Activated CD4-positive, alpha-beta T cell treated with anti-CD3 and anti-CD28 coated beads for 48 hours (primary cell): ENCODE results near the gene CLDN22.

Experiments used
- DNase-seq: peaks from one replicate; pipeline ENCODE4 v3.0.0-alpha.2; 2020

CLDN22 gene

GRCh38 chr4:183318656-183319055, 1.4 kb downstream of the CLDN22 start:
- DNase-seq: no peak

GRCh38 chr4:183314806-183315205, 5.3 kb downstream of the CLDN22 start:
- no peak for DNase-seq

GRCh38 chr4:183314336-183314735, 5.7 kb downstream of the CLDN22 start:
- no peak for DNase-seq

- no peak for DNase-seq
Measured at GRCh38 chr4:183312841-183313240, 7.2 kb downstream of the CLDN22 start.

- no peak for DNase-seq
Measured at GRCh38 chr4:183306811-183307210, 13.3 kb downstream of the CLDN22 start.

GRCh38 chr4:183304538-183304937, 15.5 kb downstream of the CLDN22 start:
- no peak for DNase-seq

GRCh38 chr4:183304067-183304466, 16.0 kb downstream of the CLDN22 start:
- no peak for DNase-seq

- DNase-seq: no peak
Measured at GRCh38 chr4:183303301-183303700, 16.8 kb downstream of the CLDN22 start.

GRCh38 chr4:183300655-183301054, 19.4 kb downstream of the CLDN22 start:
- DNase-seq: no peak

GRCh38 chr4:183300070-183300469, 20.0 kb downstream of the CLDN22 start:
- DNase-seq: no peak

- no peak for DNase-seq
Measured at GRCh38 chr4:183299464-183299863, 20.6 kb downstream of the CLDN22 start.

- DNase-seq: no peak
Measured at GRCh38 chr4:183297675-183298074, 22.4 kb downstream of the CLDN22 start.

GRCh38 chr4:183295711-183296110, 24.4 kb downstream of the CLDN22 start:
- DNase-seq: no peak

GRCh38 chr4:183291070-183291469, 29.0 kb downstream of the CLDN22 start:
- no peak for DNase-seq

GRCh38 chr4:183289688-183290087, 30.4 kb downstream of the CLDN22 start:
- DNase-seq: peak; percentile 10

GRCh38 chr4:183288955-183289354, 31.1 kb downstream of the CLDN22 start:
- no peak for DNase-seq

- no peak for DNase-seq
Measured at GRCh38 chr4:183287677-183288076, 32.4 kb downstream of the CLDN22 start.

GRCh38 chr4:183287309-183287659, 32.8 kb downstream of the CLDN22 start:
- DNase-seq: no peak

- no peak for DNase-seq
Measured at GRCh38 chr4:183286590-183287308, 33.3 kb downstream of the CLDN22 start.

- no peak for DNase-seq
Measured at GRCh38 chr4:183285886-183286285, 34.2 kb downstream of the CLDN22 start.

GRCh38 chr4:183284965-183285364, 35.1 kb downstream of the CLDN22 start:
- no peak for DNase-seq

GRCh38 chr4:183284258-183284785, 35.8 kb downstream of the CLDN22 start:
- DNase-seq: no peak

GRCh38 chr4:183276106-183276505, 44.0 kb downstream of the CLDN22 start:
- no peak for DNase-seq

- DNase-seq: no peak
Measured at GRCh38 chr4:183272384-183272783, 47.7 kb downstream of the CLDN22 start.

- DNase-seq: no peak
Measured at GRCh38 chr4:183268556-183268955, 51.5 kb downstream of the CLDN22 start.
